Neural cell (in vitro differentiated cells): Measurements from ENCODE around the gene TFCP2L1. TPM values are rescaled to one million over a fixed set of nuclear protein-coding genes. Genes with fewer than 3 reads are reported as not detected.

Source experiments
- H2AFZ ChIP-seq: fragments of 200-600, 300-800 bp; sonication (generic), shearing (Covaris generic); 2 replicates; pipeline ENCODE4 v1.6.0; 2014; ENCODE audit warnings: low read depth, mild to moderate bottlenecking, antibody characterized with exemption, low read length, moderate library complexity
- H3F3A ChIP-seq: fragments of 200-600 bp; shearing (Covaris generic); 2 replicates; pipeline ENCODE4 v1.6.1; 2016; ENCODE audit warnings: mild to moderate bottlenecking, moderate library complexity, mixed read lengths, antibody characterized with exemption, low read length; ENCODE audit not compliant: insufficient read depth, poor library complexity, severe bottlenecking
- H3K27ac ChIP-seq: fragments of 200-600, 300-800 bp; sonication (generic), shearing (Covaris generic); 2 replicates; pipeline ENCODE4 v1.5.1; 2014; ENCODE audit warnings: mild to moderate bottlenecking, low read length, moderate library complexity
- H3K27me3 ChIP-seq: fragments of 300-800, 200-600 bp; sonication (generic), shearing (Covaris generic); 2 replicates; pipeline ENCODE4 v1.6.0; 2014; ENCODE audit warnings: mild to moderate bottlenecking, low read depth, low read length, moderate library complexity; ENCODE audit not compliant: insufficient read depth
- H3K36me3 ChIP-seq: fragments of 300-800, 200-600 bp; sonication (generic), shearing (Covaris generic); 2 replicates; pipeline ENCODE4 v1.5.1; 2014; ENCODE audit warnings: mild to moderate bottlenecking, antibody characterized with exemption, low read length, moderate library complexity; ENCODE audit not compliant: insufficient read depth
- H3K4me2 ChIP-seq: fragments of 300-800, 200-600 bp; sonication (generic), shearing (Covaris generic); 2 replicates; pipeline ENCODE4 v1.6.0; 2014; ENCODE audit warnings: mild to moderate bottlenecking, low read length
- H3K4me3 ChIP-seq: fragments of 300-800, 200-600 bp; sonication (generic), shearing (Covaris generic); 2 replicates; pipeline ENCODE4 v1.5.1; 2014; ENCODE audit warnings: mild to moderate bottlenecking, low read length, moderate library complexity
- H3K79me2 ChIP-seq: fragments of 200-600 bp; shearing (Covaris generic); replicated peaks from 2 replicates; pipeline ENCODE4 v1.6.0; 2014; ENCODE audit warnings: mild to moderate bottlenecking, low read length, moderate library complexity; ENCODE audit not compliant: insufficient read depth
- H3K9ac ChIP-seq: fragments of 300-800, 200-600 bp; sonication (generic), shearing (Covaris generic); 2 replicates; pipeline ENCODE4 v1.6.1; 2016; ENCODE audit warnings: mild to moderate bottlenecking, low read length, mixed read lengths
- H3K9me2 ChIP-seq: fragments of 200-600 bp; shearing (Covaris generic); 2 replicates; pipeline ENCODE4 v1.6.1; 2016; ENCODE audit warnings: mild to moderate bottlenecking, low read length, mixed read lengths; ENCODE audit not compliant: insufficient read depth
- H3K9me3 ChIP-seq: fragments of 200-600, 300-800 bp; sonication (generic), shearing (Covaris generic); 2 replicates; pipeline ENCODE4 v1.6.1; 2016; ENCODE audit warnings: mild to moderate bottlenecking, mixed run types, low read length, moderate library complexity, mixed read lengths
- H4K20me1 ChIP-seq: fragments of 200-600 bp; shearing (Covaris generic); 2 replicates; pipeline ENCODE4 v1.6.1; 2016; ENCODE audit warnings: mild to moderate bottlenecking, mixed run types; ENCODE audit not compliant: insufficient read depth
- EP300 ChIP-seq: fragments of 450-650 bp; conservative IDR thresholded peaks from 2 replicates; pipeline ENCODE4 v1.6.1; 2014; ENCODE audit warnings: antibody characterized with exemption, mild to moderate bottlenecking, moderate library complexity; ENCODE audit not compliant: poor library complexity, severe bottlenecking
- EZH2 ChIP-seq: fragments of 200-600, 300-800 bp; shearing (Covaris generic), sonication (generic); IDR thresholded peaks from 2 replicates; pipeline ENCODE4 v1.6.1; 2014; ENCODE audit warnings: antibody characterized with exemption, low read length, borderline replicate concordance, mild to moderate bottlenecking; ENCODE audit not compliant: insufficient read depth, poor library complexity, severe bottlenecking
- MXI1 ChIP-seq: fragments of 450-650 bp; conservative IDR thresholded peaks from 2 replicates; pipeline ENCODE4 v1.6.1; 2014; ENCODE audit warnings: antibody characterized with exemption, mild to moderate bottlenecking; ENCODE audit not compliant: poor library complexity, severe bottlenecking
- POLR2AphosphoS5 ChIP-seq: IDR thresholded peaks from 2 replicates; pipeline ENCODE4 v1.6.1; 2012
- RAD21 ChIP-seq: fragments of 450-650 bp; conservative IDR thresholded peaks from 2 replicates; pipeline ENCODE4 v1.6.1; 2014; ENCODE audit warnings: antibody characterized with exemption, mild to moderate bottlenecking, moderate library complexity
- SMC3 ChIP-seq: fragments of 450-650 bp; conservative IDR thresholded peaks from 2 replicates; pipeline ENCODE4 v1.6.1; 2014; ENCODE audit warnings: antibody characterized with exemption, mild to moderate bottlenecking, moderate library complexity; ENCODE audit not compliant: poor library complexity
- TAF1 ChIP-seq: IDR thresholded peaks from 2 replicates; pipeline ENCODE4 v1.6.1; 2012; ENCODE audit warnings: low read depth
- polyA plus RNA-seq: library from polyadenylated mRNA; depleted of rRNA; stranded (reverse); fragments of >200 nt; gene quantifications from 2 replicates; pipeline ENCODE4 v1.2.3, GENCODE V29; 2014
- TF ChIP-seq, protein P1 (sequence below): fragments of 450-650 bp; IDR thresholded peaks from 2 replicates; pipeline ENCODE4 v1.5.1; 2014; ENCODE audit warnings: antibody characterized with exemption, mild to moderate bottlenecking, moderate library complexity; ENCODE audit not compliant: poor library complexity, severe bottlenecking
- TF ChIP-seq, protein P2 (sequence below): IDR thresholded peaks from 2 replicates; pipeline ENCODE4 v1.6.1; 2012; ENCODE audit warnings: borderline replicate concordance

Gene TFCP2L1
- polyA plus RNA-seq, 1 donor from 2014 or later, result 0.04 TPM

DNA sequence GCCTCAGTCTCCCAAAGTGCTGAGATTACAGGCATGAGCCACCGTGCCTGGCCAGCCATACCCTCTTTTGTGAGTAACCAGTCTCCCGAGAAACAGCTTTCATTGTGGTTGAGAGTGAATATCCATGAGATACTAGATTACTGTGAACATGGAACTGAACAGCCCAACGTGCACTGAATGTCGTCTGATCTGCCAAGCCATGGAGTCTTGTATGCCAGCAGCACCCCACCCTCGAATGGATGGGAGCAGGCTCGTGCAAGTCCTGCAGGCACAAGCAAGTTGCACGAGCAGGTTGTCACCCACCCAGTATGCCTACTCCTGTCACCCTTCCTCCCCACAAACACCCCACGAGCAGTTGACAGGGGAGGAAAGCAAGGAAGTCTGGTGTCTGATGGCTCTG is 36.5 kb upstream of the TFCP2L1 start:
- Histone ChIP-seq H3F3A (no peaks in the 10 kb centered on the region), H3K4me3 (no peak overlapping the region), H3K27me3 (no peaks in the 10 kb centered on the region), H3K9me3 (no peaks in the 10 kb centered on the region), H3K27ac (no peak overlapping the region), H3K36me3 (no peaks in the 10 kb centered on the region), H3K9me2 (no peaks in the 10 kb centered on the region), H4K20me1 (no peaks in the 10 kb centered on the region), H3K9ac (no peak overlapping the region), H3K79me2 (no peaks in the 10 kb centered on the region), H3K4me2 (no peak overlapping the region), H2AFZ (no peak overlapping the region)
- TF ChIP-seq RAD21, result no peak
- no peak for TF ChIP-seq TAF1
- no peak for TF ChIP-seq SMC3
- TF ChIP-seq EP300, result no peak
- TF ChIP-seq EZH2, result no peak
- no peak for TF ChIP-seq MXI1
- TF ChIP-seq, protein P1, sequence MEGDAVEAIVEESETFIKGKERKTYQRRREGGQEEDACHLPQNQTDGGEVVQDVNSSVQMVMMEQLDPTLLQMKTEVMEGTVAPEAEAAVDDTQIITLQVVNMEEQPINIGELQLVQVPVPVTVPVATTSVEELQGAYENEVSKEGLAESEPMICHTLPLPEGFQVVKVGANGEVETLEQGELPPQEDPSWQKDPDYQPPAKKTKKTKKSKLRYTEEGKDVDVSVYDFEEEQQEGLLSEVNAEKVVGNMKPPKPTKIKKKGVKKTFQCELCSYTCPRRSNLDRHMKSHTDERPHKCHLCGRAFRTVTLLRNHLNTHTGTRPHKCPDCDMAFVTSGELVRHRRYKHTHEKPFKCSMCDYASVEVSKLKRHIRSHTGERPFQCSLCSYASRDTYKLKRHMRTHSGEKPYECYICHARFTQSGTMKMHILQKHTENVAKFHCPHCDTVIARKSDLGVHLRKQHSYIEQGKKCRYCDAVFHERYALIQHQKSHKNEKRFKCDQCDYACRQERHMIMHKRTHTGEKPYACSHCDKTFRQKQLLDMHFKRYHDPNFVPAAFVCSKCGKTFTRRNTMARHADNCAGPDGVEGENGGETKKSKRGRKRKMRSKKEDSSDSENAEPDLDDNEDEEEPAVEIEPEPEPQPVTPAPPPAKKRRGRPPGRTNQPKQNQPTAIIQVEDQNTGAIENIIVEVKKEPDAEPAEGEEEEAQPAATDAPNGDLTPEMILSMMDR, result no peak
- TF ChIP-seq POLR2AphosphoS5, result no peak
- TF ChIP-seq, protein P2, sequence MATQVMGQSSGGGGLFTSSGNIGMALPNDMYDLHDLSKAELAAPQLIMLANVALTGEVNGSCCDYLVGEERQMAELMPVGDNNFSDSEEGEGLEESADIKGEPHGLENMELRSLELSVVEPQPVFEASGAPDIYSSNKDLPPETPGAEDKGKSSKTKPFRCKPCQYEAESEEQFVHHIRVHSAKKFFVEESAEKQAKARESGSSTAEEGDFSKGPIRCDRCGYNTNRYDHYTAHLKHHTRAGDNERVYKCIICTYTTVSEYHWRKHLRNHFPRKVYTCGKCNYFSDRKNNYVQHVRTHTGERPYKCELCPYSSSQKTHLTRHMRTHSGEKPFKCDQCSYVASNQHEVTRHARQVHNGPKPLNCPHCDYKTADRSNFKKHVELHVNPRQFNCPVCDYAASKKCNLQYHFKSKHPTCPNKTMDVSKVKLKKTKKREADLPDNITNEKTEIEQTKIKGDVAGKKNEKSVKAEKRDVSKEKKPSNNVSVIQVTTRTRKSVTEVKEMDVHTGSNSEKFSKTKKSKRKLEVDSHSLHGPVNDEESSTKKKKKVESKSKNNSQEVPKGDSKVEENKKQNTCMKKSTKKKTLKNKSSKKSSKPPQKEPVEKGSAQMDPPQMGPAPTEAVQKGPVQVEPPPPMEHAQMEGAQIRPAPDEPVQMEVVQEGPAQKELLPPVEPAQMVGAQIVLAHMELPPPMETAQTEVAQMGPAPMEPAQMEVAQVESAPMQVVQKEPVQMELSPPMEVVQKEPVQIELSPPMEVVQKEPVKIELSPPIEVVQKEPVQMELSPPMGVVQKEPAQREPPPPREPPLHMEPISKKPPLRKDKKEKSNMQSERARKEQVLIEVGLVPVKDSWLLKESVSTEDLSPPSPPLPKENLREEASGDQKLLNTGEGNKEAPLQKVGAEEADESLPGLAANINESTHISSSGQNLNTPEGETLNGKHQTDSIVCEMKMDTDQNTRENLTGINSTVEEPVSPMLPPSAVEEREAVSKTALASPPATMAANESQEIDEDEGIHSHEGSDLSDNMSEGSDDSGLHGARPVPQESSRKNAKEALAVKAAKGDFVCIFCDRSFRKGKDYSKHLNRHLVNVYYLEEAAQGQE, result no peak

DNA sequence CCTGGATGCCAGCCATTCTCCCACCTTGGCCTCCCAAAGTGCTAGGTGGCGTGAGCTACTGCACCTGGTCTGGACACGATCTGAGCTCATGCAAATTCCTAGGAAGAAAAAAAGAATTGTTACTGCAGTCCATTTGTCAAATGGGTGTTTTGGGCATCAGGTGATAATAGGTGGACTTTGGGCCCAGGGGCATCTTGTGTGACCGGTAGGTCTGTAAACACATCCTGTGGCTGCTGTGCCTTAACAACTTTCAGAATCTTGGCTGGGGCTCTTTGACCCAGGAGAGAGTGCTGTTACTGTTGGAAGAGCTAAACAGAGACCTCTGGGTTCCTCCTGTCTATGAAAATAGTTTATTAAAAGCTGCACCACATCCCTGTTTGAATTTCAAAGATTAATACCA is 34.9 kb upstream of the TFCP2L1 start:
- no peaks in the 10 kb centered on the region for H3F3A ChIP-seq
- H2AFZ ChIP-seq, result no peak overlapping the region
- H3K9ac ChIP-seq, result no peak overlapping the region
- no peaks in the 10 kb centered on the region for H3K79me2 ChIP-seq
- no peaks in the 10 kb centered on the region for H3K9me3 ChIP-seq
- no peak overlapping the region for H3K4me2 ChIP-seq
- H3K36me3 ChIP-seq, result no peaks in the 10 kb centered on the region
- no peak overlapping the region for H3K4me3 ChIP-seq
- no peak overlapping the region for H3K27ac ChIP-seq
- H4K20me1 ChIP-seq, result no peaks in the 10 kb centered on the region
- H3K9me2 ChIP-seq, result no peaks in the 10 kb centered on the region
- no peaks in the 10 kb centered on the region for H3K27me3 ChIP-seq
- TF ChIP-seq EZH2 (no peak), RAD21 (no peak), EP300 (no peak), POLR2AphosphoS5 (no peak), SMC3 (no peak), TAF1 (no peak), MXI1 (no peak)
- TF ChIP-seq, protein P1, result no peak
- TF ChIP-seq, protein P2, result no peak
